DMS79 (cell line): ENCODE results near the gene ELMO1.
"Not testable (repeated sequence)": the region's sequence is repeated elsewhere in the genome, so short reads cannot be mapped to it uniquely, and the experiment has no call there.

Source experiments
- DNase-seq: peaks from one replicate; lab custom pipeline; 2025; lab: John Stamatoyannopoulos, UW

ELMO1 gene

GRCh38 chr7:37191797-37192196, 256.9 kb downstream of the ELMO1 start:
- no peak for DNase-seq

DNA sequence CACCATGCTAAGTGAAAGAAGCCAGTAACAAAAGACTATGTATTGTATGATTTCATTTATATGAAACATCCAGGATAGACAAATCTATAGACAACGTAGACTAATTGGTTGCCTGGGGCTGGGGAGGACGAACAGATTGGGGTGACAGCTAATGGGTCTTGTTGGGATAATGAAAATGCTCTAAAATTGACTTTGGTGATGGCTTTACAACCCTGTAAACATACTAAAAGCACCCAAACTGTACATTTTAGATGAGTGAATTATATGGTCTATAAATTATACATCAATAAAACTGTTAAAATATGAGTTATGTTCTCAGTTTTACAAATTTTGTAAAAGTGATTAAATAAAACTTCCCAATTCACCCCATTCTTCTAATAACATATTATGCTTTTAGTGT, 261.5 kb downstream of the ELMO1 start:
- DNase-seq = no peak

GRCh38 chr7:37186753-37187152, 261.9 kb downstream of the ELMO1 start:
- no peak for DNase-seq

DNA sequence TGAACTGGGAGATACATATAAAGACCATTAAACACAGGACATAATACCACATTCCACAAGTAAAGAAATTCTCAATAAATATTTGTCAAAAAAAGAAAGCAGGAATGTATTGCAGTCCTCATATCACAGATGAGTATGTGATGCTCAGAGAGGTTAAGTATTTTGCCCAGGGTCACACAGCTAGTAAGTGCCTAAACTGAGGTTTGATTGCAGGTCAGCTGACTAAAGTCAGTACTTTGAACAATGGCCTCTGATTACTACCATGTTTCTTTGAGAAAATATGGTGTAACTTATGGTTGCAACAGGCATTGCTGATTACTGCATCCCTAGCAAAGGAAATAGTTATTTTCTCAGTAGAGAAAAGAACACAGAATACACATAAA, 267.1 kb downstream of the ELMO1 start:
- no peak for DNase-seq

DNA sequence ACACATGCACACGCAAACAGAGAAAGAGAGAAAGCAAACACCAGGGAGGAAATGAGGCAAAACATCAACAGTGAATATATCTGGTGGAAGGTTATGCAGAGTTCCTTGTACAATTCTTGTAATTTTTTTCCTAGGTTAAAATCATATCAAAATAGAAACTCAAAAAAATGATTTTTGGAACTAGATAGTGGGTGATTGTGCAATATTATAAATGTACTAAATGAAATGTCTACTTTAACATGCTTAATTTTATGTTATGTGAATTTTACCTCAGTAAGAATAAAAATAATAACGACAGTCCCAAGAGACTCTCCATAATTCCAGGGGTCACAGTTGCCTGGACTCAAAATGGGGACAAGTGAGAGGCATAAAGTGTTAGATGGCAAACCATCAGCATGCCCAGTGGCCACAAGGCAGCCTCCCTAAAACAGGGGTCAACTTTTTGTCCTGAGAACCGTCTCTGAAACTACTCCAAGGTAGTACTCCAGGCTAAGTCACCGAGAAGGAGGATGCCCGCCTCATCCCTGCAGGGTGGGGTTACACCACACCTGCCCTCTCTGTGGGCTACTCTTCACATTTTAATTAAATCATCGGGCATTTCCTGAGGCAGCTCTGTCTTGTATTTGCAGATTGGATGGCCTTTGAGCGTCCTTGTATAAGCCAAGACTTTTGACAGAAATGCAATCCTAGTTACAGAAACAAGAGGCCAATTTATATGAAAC, 267.7 kb downstream of the ELMO1 start:
- no peak for DNase-seq

- DNase-seq = no peak
Observed at GRCh38 chr7:37176079-37176478, 272.6 kb downstream of the ELMO1 start.

DNA sequence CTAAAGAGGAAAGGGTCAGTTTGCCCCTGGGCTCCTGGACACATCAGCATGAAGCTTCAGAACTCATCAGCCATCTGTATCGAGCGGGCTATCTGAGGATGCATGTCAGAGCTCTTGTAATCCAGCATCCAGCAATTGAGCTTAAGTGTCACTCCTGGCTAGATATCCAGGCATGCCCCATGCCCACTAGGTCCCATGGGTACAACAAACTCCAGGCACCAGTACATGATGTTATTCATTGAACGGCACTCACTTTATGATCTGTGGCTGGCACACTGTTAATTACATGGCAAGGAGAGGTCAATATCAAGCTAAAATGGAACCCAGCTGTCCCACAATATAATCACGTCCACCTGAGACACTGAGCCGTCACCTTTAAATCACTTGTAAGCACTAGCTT, 274.2 kb downstream of the ELMO1 start:
- no peak for DNase-seq

DNA sequence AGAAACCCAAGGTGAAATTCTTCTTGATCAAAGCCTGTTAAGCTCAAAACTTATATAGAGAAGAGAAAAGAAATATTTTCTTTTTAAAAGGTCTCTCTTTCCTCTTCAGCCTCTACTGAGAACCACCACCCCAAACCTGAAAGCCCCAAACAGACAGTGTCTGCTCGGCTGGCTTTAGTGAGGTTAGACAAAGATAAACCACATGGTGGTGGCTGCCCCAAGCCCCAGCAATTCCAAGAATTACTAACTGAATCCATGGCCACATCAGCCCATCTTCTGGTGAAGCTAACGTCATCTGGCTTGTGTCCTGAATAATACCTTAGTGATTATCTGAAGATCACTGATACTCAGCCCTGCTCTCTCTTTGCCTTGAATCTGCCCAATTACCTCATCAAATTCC, 275.0 kb downstream of the ELMO1 start:
- no peak for DNase-seq

GRCh38 chr7:37162106-37162505, 286.6 kb downstream of the ELMO1 start:
- no peak for DNase-seq

DNA sequence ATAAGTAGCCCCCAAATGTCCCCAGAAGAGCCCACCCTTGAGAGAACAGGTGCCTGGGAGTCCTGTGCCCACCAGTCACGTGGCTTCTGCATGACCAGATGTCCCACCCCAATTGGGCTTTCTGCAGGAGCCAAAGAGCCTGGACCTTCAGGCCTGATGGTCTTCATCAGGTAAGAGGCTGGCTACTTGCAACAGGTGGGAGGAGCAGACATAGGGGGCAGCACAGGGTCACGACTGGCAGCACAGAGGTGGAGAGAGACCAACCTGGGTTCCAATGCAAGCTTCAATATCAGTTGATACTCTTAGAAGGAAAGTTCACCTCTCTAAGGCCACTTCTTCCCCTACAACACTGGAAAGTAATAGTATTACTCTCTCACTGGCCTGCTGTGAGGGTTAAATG, 288.0 kb downstream of the ELMO1 start:
- DNase-seq = no peak

- no peak for DNase-seq
Observed at GRCh38 chr7:37153376-37153775, 295.3 kb downstream of the ELMO1 start.

GRCh38 chr7:37151741-37152413, 296.8 kb downstream of the ELMO1 start:
- DNase-seq = no peak

DNA sequence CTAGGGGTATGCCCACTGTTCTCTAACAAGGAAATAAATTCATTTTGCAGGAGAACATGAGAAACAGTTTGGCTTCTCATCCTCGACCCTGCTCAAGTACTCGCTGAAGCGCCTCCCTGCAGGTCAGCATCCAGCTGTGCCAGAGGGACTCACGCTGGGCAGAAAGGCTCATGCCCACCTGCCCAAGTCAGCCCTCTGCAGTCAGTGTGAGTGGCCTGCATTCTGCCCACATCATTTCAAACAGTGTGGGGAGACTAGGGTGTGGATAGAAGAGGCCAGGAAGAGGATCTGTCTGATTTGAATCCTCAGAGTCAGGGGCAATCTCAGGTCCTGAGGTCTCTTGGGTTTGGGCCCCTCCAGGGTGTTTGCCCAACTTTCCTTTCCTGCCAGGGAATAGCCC, 297.8 kb downstream of the ELMO1 start:
- DNase-seq = no peak

DNA sequence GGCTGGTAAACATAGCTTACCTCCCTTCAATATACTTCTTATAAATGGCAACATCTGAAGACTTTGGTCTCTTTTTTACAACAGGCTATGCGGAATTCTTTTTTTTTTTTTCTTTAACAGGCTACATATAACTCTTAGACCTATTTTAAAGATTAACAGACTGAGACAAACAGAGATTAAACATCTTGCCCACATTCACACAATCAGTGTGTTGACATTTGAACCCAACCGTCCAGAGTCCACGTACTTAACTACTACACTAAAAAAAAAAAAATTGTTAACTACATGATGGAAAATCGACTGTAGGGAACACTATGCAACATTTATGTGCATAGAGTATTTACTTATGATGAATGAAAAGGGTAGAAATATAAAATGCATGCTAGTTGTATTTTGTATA, 298.5 kb downstream of the ELMO1 start:
- no peak for DNase-seq

GRCh38 chr7:37149773-37150124, 298.9 kb downstream of the ELMO1 start:
- DNase-seq = no peak

- DNase-seq = no peak
Observed at GRCh38 chr7:37149051-37149772, 299.5 kb downstream of the ELMO1 start.

DNA sequence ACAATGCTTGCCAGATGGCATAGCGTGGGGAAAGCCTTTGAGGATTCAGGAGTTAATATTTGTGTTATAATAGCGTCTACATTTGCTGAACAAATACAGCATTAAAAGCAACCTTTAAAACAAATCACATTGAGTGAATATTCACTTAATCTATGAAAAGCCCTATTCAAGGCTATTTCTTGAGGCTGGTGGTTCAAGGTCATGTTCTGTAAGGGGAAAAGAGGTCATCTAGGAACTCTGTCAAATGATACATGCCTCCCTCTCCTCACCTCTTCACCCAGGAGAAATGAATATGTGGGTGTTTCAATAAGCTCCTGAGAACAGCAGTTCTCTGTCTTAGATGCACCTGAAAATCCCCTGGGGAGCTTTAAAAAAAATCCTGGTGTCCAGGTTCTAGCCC, 303.0 kb downstream of the ELMO1 start:
- no peak for DNase-seq

DNA sequence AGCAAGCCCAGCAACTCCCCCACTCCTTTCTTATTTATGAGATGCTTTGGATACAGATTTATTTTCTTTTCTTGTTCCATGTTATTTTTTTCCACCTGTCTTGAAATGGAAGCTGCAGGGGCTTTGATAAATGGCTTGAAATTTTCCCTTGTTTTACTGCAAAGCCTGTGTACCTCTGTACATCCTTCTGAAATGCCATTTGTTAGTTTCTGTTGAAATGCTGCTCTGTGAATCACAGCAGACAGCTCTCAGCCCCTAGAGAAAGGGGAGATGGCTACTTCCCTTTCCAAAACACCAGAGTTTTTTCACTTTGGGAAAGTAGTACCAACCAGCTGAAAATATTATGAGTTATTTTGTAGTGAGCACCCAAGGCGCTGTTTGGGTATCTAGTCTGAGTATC, 304.2 kb downstream of the ELMO1 start:
- no peak for DNase-seq

GRCh38 chr7:37142958-37143357, 305.7 kb downstream of the ELMO1 start:
- DNase-seq = no peak

GRCh38 chr7:37141742-37142141, 306.9 kb downstream of the ELMO1 start:
- no peak for DNase-seq

DNA sequence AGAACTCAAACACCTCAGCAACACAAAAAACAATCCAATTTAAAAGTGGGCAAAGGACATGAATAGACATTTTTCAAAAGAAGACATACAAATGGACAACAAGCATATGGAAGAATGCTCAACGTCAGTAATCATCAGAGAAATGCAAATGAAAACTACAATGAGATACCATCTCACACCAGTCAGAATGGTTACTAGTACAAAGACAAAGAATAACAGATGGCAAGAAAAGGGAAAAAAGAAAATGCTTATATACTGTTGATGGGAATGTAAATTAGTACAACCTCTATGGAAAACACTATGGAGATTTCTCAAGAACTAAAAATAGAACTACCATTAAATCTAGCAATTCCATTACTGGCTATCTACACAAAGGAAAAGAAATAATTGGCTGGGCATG, 314.8 kb downstream of the ELMO1 start:
- DNase-seq = not testable (repeated sequence)

DNA sequence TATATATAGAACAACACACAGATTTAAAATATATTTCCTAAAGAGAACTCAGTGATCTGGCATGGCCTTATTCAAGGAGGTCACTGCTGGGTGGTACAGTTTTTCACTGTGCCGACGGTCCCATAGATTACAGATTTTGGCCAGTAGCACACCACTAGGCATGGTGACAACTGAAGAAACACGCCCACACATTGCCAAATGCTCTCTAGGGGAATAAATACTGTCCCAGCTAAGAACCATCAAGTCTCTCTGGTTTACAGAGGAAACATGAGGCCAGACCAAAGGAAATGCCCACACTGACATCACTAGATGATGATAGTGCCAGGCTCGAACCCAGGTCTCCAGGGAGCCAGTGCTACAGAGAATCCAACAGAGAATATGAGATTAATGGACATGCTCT, 316.8 kb downstream of the ELMO1 start:
- DNase-seq = no peak

GRCh38 chr7:37129035-37129425, 319.6 kb downstream of the ELMO1 start:
- no peak for DNase-seq
